Chondrocyte (in vitro differentiated cells): ENCODE measurements around the gene TXNDC12. TPM values are rescaled to one million over a fixed set of nuclear protein-coding genes. Genes with fewer than 3 reads are reported as not detected.
"Not testable (repeated sequence)": the region's sequence is repeated elsewhere in the genome, so short reads cannot be mapped to it uniquely, and the experiment has no call there.

Experiments used
- DNase-seq: peaks from one replicate; pipeline ENCODE4 v3.0.0; 2021; ENCODE audit warnings: mixed read lengths, low spot score
- H3K27ac Mint-ChIP-seq: one replicate; pipeline ENCODE4 v1.8.0; 2021; ENCODE audit warnings: mild to moderate bottlenecking, moderate library complexity, mixed read lengths; ENCODE audit not compliant: unreplicated experiment
- H3K27me3 Mint-ChIP-seq: 2 replicates; pipeline ENCODE4 v1.8.0; 2021; ENCODE audit warnings: low read depth, mixed read lengths
- H3K36me3 Mint-ChIP-seq: 2 replicates; pipeline ENCODE4 v1.8.0; 2021; ENCODE audit warnings: low read depth, mixed read lengths
- H3K4me1 Mint-ChIP-seq: 2 replicates; pipeline ENCODE4 v1.8.0; 2021; ENCODE audit warnings: low read depth, mild to moderate bottlenecking, mixed read lengths
- H3K4me3 Mint-ChIP-seq: one replicate; pipeline ENCODE4 v1.8.0; 2021; ENCODE audit warnings: mild to moderate bottlenecking, moderate library complexity, mixed read lengths; ENCODE audit not compliant: unreplicated experiment
- H3K9me3 Mint-ChIP-seq: 2 replicates; pipeline ENCODE4 v1.8.0; 2021; ENCODE audit warnings: low read depth, mixed read lengths
- CTCF ChIP-seq: fragments of 200-600 bp; sonication (generic); IDR thresholded peaks from 2 replicates; pipeline ENCODE4 v1.5.0; 2021; ENCODE audit warnings: antibody characterized with exemption, mild to moderate bottlenecking, moderate library complexity
- total RNA-seq: library from RNA; stranded (reverse); gene quantifications from 3 replicates; pipeline ENCODE4 v1.2.1, GENCODE V29; 2021

TXNDC12 gene
- total RNA-seq, 1 donor from 2014 or later: 54.8 TPM

- Mint-ChIP-seq H3K27ac (peak within 1 kb of the TSS; percentile 99), H3K36me3 (peaks cover 7% of the 10 kb centered on the region), H3K27me3 (no peaks in the 10 kb centered on the region), H3K9me3 (no peaks in the 10 kb centered on the region), H3K4me1 (peaks cover 57% of the 10 kb centered on the region), H3K4me3 (peak within 1 kb of the TSS; percentile 93)
- TF ChIP-seq CTCF: no peak
- peak; percentile 98 for DNase-seq
These were observed 1.4 kb upstream of the TXNDC12 start, which contains the start of gene BTF3L4 for GRCh38 chr1:52056163-52056936. BTF3L4 (plus strand) TSS chr1:52056295; CDS start chr1:52059848, 3,553 bp downstream.

- H3K9me3 Mint-ChIP-seq: no peaks in the 10 kb centered on the region
- TF ChIP-seq CTCF: no peak
- H3K27me3 Mint-ChIP-seq: no peaks in the 10 kb centered on the region
- peak overlapping the region; percentile 93 for H3K4me3 Mint-ChIP-seq
- no peak for DNase-seq
- peaks cover 60% of the 10 kb centered on the region for H3K4me1 Mint-ChIP-seq
- H3K36me3 Mint-ChIP-seq: peaks cover 8% of the 10 kb centered on the region
- peak overlapping the region; percentile 99 for H3K27ac Mint-ChIP-seq
These were observed 823 bp upstream of the TXNDC12 start for GRCh38 chr1:52055866-52056162.

- no peaks in the 10 kb centered on the region for H3K27me3 Mint-ChIP-seq
- no peak for DNase-seq
- peaks cover 59% of the 10 kb centered on the region for H3K4me1 Mint-ChIP-seq
- peak overlapping the region; percentile 99 for H3K27ac Mint-ChIP-seq
- H3K9me3 Mint-ChIP-seq: no peaks in the 10 kb centered on the region
- H3K4me3 Mint-ChIP-seq: peak overlapping the region; percentile 93
- H3K36me3 Mint-ChIP-seq: peaks cover 5% of the 10 kb centered on the region
- no peak for TF ChIP-seq CTCF
These were observed 410 bp downstream of the TXNDC12 start for GRCh38 chr1:52054496-52055065.

- H3K27ac Mint-ChIP-seq: peak overlapping the region; percentile 99
- no peak for TF ChIP-seq CTCF
- peaks cover 5% of the 10 kb centered on the region for H3K36me3 Mint-ChIP-seq
- DNase-seq: no peak
- H3K4me3 Mint-ChIP-seq: peak overlapping the region; percentile 93
- H3K27me3 Mint-ChIP-seq: no peaks in the 10 kb centered on the region
- H3K4me1 Mint-ChIP-seq: peaks cover 52% of the 10 kb centered on the region
- no peaks in the 10 kb centered on the region for H3K9me3 Mint-ChIP-seq
These were observed 1.1 kb downstream of the TXNDC12 start for GRCh38 chr1:52053862-52054261.

GRCh38 chr1:52049337-52049736, 5.7 kb downstream of the TXNDC12 start:
- H3K27me3 Mint-ChIP-seq, H3K4me3 Mint-ChIP-seq, H3K36me3 Mint-ChIP-seq: not testable (repeated sequence)

GRCh38 chr1:52045666-52046195, 9.3 kb downstream of the TXNDC12 start:
- not testable (repeated sequence) for DNase-seq, H3K9me3 Mint-ChIP-seq, H3K4me1 Mint-ChIP-seq, H3K36me3 Mint-ChIP-seq, H3K27me3 Mint-ChIP-seq, H3K27ac Mint-ChIP-seq, H3K4me3 Mint-ChIP-seq

More at GRCh38 chr1:52049337-52049736, 5.7 kb downstream of the TXNDC12 start:
- not testable (repeated sequence) for H3K27ac Mint-ChIP-seq, DNase-seq, H3K9me3 Mint-ChIP-seq
- peaks cover 26% of the 10 kb centered on the region for H3K4me1 Mint-ChIP-seq
